ENCODE data around the gene TBC1D22B. TPM values are rescaled to one million over a fixed set of nuclear protein-coding genes. Genes with fewer than 3 reads are reported as not detected.

The TBC1D22B gene
- total and polyA plus RNA-seq, 2 of the 13 experiments (the other 11 are each of a cell fraction or from before 2014, with no cell fraction given): 9.7 to 12.9 TPM

DNA sequence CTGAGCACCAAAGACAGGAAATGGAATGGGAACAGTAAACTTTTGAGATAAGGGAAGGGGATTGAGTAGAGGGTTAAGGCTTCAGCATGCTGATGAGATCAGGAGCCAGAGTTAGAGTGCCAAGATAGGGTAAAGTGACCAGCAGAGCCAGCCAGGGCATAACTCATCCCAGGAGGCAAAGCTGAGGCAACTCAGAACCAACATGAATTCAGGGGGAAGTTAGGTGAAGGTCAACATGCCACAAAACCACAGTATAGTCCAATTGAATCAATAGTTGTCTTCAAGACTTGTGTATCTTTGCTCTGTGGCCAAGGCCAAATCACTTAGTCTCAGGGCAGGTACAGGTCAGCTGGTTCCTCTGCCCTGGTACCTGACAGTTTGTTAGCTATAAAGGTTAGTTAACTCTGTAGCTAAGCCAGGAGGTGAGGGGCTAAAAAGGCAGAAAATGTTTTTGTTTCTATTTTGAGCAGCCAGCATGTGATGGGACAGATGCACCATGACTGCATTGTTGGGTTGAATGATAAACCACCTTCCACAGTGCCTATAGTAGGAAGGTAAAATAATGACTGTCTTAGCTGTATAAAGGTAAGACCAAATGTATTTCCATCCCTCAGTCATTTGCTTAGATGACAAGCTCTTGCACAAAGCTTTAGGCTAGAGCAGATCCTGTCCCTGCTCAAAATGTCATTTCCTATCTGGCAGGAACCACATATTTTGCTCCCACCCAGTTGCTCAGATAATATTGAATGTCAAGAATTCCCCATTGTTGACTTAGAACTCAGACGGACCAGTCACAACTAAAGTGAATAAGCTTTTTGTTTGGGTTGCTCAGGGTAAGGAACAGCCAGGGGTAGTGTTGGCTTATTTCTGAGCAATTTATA is 112.0 kb downstream of the TBC1D22B start (continued):
- TF ChIP-seq, protein P1, sequence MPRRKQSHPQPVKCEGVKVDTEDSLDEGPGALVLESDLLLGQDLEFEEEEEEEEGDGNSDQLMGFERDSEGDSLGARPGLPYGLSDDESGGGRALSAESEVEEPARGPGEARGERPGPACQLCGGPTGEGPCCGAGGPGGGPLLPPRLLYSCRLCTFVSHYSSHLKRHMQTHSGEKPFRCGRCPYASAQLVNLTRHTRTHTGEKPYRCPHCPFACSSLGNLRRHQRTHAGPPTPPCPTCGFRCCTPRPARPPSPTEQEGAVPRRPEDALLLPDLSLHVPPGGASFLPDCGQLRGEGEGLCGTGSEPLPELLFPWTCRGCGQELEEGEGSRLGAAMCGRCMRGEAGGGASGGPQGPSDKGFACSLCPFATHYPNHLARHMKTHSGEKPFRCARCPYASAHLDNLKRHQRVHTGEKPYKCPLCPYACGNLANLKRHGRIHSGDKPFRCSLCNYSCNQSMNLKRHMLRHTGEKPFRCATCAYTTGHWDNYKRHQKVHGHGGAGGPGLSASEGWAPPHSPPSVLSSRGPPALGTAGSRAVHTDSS (CRISPR knock-in tag; conservative IDR thresholded peaks at IDR 0.05): no peak
- TF ChIP-seq FIP1L1 (IDR thresholded peaks at IDR 0.05; ENCODE audit: borderline replicate concordance, insufficient read depth, low read depth, low read length) (no peak), IRX3 (CRISPR knock-in tag; IDR thresholded peaks at IDR 0.05; ENCODE audit: borderline replicate concordance, low read depth) (no peak), ZKSCAN8 (CRISPR knock-in tag; IDR thresholded peaks at IDR 0.05; ENCODE audit: borderline replicate concordance) (peak; percentile 43; the same call in 1 of the 2 replicates), ZNF577 (CRISPR knock-in tag; IDR thresholded peaks at IDR 0.05; ENCODE audit: borderline replicate concordance, low read depth) (no peak), DMAP1 (CRISPR knock-in tag; IDR thresholded peaks at IDR 0.05) (no peak), SIN3A (IDR thresholded peaks at IDR 0.05; ENCODE audit: borderline replicate concordance, low read depth, low read length) (no peak), ZNF331 (CRISPR knock-in tag; IDR thresholded peaks at IDR 0.05) (peak; percentile 91), TRIM24 (CRISPR knock-in tag; IDR thresholded peaks at IDR 0.05) (no peak), SOX6 (IDR thresholded peaks at IDR 0.05) (no peak), SOX6 (CRISPR knock-in tag; IDR thresholded peaks at IDR 0.05) (peak; percentile 91), ZNF547 (CRISPR knock-in tag; IDR thresholded peaks at IDR 0.05) (no peak), EZH2 (conservative IDR thresholded peaks at IDR 0.05; ENCODE audit: low read depth, low read length) (no peak), CBX1 (IDR thresholded peaks at IDR 0.05; ENCODE audit: low read depth) (no peak), SOX13 (IDR thresholded peaks at IDR 0.05) (no peak; the same call in 1 of the 2 replicates), SOX13 (CRISPR knock-in tag; conservative IDR thresholded peaks at IDR 0.05 in 1 of 2, IDR thresholded peaks at IDR 0.05 in 1 of 2) (peak in 1 of 2 experiments; percentile 88; a peak in 2 of 4 replicates), ZBTB20 (CRISPR knock-in tag; IDR thresholded peaks at IDR 0.05; ENCODE audit: borderline replicate concordance, low read depth) (peak; percentile 79; the same call in 1 of the 2 replicates), PHF5A (CRISPR knock-in tag; IDR thresholded peaks at IDR 0.05; ENCODE audit: low read depth, unreplicated experiment) (no peak), HNRNPLL (IDR thresholded peaks at IDR 0.05; ENCODE audit: low read depth, low read length, poor library complexity, severe bottlenecking) (no peak), ASH2L (IDR thresholded peaks at IDR 0.05; ENCODE audit: insufficient read length, low read depth, low read length) (no peak), ARNT (IDR thresholded peaks at IDR 0.05) (no peak), HDAC2 (CRISPR knock-in tag; IDR thresholded peaks at IDR 0.05) (peak; percentile 90)
- TF ChIP-seq, protein P2, sequence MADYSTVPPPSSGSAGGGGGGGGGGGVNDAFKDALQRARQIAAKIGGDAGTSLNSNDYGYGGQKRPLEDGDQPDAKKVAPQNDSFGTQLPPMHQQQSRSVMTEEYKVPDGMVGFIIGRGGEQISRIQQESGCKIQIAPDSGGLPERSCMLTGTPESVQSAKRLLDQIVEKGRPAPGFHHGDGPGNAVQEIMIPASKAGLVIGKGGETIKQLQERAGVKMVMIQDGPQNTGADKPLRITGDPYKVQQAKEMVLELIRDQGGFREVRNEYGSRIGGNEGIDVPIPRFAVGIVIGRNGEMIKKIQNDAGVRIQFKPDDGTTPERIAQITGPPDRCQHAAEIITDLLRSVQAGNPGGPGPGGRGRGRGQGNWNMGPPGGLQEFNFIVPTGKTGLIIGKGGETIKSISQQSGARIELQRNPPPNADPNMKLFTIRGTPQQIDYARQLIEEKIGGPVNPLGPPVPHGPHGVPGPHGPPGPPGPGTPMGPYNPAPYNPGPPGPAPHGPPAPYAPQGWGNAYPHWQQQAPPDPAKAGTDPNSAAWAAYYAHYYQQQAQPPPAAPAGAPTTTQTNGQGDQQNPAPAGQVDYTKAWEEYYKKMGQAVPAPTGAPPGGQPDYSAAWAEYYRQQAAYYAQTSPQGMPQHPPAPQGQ (CRISPR knock-in tag; IDR thresholded peaks at IDR 0.05; ENCODE audit: borderline replicate concordance): no peak
- TF ChIP-seq, protein P3, sequence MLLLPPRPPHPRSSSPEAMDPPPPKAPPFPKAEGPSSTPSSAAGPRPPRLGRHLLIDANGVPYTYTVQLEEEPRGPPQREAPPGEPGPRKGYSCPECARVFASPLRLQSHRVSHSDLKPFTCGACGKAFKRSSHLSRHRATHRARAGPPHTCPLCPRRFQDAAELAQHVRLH (CRISPR knock-in tag; IDR thresholded peaks at IDR 0.05; ENCODE audit: borderline replicate concordance, low read depth): no peak
- TF ChIP-seq, protein P4, sequence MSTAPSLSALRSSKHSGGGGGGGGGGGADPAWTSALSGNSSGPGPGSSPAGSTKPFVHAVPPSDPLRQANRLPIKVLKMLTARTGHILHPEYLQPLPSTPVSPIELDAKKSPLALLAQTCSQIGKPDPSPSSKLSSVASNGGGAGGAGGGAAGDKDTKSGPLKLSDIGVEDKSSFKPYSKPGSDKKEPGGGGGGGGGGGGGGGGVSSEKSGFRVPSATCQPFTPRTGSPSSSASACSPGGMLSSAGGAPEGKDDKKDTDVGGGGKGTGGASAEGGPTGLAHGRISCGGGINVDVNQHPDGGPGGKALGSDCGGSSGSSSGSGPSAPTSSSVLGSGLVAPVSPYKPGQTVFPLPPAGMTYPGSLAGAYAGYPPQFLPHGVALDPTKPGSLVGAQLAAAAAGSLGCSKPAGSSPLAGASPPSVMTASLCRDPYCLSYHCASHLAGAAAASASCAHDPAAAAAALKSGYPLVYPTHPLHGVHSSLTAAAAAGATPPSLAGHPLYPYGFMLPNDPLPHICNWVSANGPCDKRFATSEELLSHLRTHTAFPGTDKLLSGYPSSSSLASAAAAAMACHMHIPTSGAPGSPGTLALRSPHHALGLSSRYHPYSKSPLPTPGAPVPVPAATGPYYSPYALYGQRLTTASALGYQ (CRISPR knock-in tag; IDR thresholded peaks at IDR 0.05): peak; percentile 91

All from HepG2 (cell line).